NCI-H345 treated with DMSO at 0.1 percent for 48 hours (cell line): ENCODE results near the gene SOWAHC.

Experiments used
- DNase-seq: peaks from one replicate; lab custom pipeline; 2025; ENCODE audit not compliant: unreplicated experiment; lab: John Stamatoyannopoulos, UW

The SOWAHC gene

DNA sequence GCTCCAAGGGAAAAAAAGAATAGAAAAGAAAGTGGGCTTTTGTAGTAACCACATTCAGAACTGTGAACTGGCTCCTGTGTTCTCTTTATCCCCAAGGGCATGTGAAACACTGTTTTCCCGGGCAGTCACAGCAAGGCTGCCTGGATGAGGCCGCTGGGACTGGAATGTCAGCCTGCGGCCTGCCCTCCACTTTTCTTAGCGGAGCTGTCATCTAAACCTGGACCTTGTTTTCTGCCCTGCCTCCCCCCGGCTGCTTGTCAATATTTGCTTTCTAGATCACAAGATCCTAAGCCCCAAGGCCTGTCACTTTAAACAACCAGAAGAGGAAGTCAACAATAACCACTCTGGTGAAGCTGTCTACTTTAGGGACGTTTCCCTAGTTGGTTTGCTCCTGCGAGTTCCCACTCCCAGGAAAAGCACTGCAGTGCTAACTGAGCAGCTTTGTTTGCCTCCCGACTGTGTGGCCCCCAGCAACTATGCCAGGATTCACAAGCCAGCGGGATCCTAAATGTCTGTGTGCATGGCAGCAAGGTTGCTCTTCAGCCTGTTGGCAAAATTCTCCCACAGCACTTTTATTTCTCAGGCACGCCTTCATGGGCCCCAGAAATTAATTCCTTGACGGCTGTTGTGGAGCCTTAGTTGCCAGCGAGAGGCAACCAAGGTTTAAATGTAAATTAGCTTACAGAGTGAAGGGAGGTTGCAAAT, 30.6 kb downstream of the SOWAHC start:
- peak; percentile 74 for DNase-seq

DNA sequence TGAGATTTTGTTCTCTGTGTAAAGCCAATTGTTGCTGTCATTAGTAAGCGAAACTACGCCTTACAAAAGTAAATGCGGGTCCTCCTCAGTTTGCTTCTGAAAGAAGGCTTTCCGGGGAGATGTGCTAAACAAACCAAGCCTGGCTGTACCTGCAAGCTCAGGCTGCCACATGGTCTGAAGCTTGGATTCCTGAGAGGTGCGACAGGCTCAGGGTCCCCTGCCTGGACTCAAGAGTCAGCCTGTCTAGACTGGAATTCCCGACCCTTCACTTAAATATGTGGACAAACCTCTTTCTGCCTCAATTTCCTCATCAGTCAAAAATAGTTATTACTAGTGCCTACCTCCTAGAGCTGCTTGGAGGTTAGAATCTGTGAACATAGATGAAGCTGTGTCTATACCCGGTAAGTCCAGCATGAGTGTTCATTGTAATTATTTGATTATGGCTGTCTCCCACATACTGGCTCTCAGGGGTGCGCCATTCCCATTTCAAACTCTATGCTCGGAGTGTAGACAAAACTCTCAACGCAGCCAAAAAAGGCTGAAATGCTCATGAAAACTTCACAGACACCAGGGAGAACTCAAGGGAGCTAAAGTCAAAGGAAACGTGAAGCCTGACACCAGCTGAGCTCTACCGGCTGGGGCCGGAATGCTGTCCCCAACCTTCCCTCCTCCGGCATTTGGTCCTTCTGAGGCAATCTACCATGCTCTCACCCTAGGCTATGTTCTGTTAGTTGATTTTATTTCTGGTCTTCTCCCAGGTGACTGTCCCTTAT, 31.4 kb downstream of the SOWAHC start:
- DNase-seq: no peak

DNA sequence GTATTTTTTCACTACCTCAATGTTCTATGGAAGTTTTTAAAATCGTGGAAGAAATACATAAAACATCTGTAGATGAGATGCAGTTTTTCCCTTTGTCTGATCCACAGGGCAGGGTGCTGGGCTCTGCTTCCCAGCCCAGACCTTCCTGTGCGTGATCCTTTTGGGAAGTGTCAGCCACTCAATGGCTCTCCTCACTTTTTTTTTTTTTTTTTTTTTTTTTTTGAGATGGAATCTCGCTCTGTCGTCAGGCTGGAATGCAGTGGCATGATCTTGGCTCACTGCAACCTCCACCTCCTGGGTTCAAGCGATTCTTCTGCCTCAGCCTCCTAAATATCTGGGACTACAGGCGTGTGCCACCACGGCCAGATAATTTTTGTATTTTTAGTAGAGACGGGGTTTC, 32.8 kb downstream of the SOWAHC start:
- no peak for DNase-seq

DNA sequence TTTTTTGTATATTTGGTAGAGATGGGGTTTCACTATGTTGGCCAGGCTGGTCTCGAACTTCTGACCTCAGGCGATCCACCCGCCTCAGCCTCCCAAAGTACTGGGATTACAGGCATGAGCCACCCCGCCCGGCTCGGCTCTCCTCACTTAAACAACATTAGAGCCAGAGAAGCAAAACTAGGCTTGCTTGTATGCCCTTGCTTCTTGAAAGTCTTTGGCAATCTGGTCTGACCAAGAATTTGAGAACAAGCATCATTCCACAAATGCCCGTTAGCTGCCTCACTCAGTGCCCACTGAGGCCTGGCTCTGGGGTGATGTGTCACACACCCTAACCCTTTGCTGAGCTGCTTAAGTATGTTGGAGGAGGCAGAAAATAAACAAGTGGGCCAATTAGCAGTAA, 33.5 kb downstream of the SOWAHC start:
- DNase-seq: no peak

DNA sequence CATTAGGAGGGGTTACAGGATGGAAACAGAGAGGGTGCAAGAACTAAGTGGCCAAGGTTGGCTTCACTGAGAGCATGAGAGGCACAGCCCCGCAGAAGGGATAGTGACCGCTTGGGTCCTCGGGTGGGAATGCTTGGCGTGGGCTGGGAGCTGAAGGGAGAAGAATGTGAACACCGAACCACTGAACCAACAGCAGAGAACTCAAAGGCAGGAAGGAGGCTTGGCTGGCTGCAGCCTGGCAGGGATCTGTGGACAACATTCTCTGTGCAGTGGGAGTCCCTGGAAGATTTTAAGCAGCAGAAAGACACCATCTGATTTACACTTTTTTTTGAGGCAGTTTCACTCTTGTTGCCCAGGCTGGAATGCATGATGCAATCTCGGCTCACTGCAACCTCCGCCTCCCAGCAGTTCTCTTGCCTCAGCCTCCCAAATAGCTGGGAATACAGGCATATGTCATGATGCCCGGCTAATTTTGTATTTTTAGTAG, 33.9 kb downstream of the SOWAHC start:
- no peak for DNase-seq

DNA sequence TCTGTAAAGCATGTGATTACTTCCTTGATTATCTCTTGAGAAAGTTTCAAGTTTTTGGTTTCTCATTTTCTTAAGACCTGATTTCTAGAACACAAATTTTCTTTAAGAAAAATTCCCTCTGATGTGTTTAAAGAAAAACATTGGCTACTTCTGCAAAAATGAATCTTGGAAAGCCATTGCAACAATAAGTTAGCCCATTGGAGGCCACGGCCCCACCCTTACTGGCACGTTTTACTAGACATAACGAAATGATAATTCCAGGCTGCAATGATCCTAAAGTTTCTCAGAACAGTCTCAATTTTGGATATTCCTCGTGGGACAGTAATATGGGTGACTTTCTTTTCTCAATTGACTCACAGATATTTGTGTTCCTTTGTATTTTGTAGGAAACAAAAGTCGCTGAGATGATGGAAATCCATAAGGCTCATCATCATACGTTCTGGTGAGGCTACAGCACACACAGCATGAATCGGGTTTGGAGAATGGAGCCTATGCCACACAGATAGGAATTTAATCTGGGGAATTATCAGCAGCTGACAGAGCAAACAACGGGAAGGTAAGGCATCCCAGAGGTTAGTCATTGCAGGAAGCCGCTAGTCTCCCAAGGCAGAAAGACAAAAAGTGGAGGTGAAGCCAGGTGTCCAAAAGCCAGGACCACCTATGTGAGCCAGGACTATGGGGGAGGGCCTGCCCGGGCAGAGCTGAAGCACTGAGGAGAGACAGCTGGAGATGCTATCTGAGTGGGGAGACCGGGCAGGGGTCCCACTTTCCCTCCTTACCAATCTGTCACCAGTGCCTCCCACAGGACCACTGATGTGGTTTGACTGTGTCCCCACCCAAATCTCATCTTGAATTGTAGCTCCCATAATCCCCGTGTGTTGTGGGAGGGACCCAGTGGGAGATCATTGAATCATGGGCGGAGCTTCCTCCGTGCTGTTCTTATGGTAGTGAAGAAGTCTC, 35.9 kb downstream of the SOWAHC start:
- DNase-seq: no peak

DNA sequence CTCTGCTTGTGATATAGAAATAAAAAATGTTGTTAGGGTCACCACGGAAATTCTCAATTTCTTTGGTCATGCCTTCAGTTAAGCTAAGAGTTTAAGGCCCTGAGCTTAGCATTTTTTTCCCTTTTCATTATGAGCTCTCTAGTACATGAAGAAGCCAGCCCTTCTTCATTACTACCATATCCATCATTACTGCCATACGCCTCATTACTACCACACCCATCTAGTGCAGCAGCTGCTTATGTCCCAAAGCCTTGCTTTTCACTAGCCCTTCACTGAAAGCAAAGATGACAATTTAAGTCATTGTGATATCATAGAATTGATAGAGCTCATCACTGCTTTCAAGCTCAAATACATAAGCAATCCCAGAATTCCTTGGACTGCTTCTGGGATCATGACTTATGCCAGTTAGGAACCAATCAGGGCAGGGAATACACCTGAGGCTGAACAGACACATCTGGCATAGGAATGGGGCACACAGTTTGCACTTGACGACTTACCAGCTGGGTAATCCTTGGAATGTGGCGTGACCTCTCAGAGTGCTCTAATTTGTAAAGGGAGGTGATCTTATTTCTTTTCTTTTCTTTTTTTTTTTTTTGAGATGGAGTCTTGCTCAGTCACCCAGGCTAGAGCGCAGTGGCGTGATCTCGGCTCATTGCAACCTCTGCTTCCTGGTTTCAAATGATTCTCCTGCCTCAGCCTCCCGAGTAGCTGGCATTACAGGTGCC, 40.3 kb downstream of the SOWAHC start:
- no peak for DNase-seq

DNA sequence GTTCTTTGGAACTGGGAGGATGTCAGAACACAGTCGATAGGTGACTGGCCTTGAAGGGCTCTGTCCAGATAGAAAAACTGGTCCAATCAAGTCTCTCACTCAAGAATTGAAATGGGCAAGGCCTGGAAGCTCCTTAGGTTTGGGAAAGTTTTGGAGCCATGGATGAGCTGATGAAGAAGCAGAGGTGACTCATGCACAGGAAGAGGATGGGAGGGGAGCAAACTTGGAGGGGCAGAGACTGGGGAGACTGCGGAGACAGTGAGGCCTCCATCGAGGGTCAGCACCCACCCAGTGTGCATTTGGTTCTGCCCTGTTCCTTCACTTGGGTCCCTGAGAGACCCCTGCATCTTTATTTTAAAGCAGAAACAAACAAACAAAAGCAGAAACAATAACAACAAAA, 41.1 kb downstream of the SOWAHC start:
- DNase-seq: no peak

DNA sequence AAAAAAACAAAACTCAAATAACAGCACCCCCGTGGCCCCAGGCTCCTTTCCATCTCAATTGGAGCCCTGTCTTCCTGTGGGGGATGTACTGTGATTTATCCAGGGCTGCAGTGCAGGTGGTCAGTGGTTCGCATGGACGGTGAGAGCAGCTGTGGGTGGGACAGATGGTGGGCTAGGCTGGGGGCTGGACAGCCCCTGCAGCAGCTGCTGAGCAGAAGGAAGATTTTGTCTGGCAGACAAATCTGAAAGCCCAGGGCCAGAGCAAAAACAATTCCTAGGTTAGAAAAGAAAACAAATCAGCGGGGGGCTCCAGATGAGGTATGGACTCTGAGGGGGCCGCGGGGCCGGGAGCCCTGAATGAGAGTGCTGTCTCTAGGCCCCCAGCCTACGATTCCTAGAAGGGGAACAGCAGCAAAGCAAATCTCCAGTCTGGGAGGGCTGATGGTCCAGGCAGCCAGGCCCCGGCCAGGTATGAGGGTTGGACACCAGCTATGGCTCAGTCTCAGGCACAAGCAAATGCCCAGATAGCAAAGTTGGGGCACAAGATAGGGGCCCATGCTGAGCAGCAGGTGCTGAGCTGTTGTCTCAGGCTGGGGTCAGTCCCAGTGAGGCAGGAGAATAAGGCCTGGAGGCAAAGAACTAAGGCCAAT, 45.4 kb downstream of the SOWAHC start:
- DNase-seq: no peak

DNA sequence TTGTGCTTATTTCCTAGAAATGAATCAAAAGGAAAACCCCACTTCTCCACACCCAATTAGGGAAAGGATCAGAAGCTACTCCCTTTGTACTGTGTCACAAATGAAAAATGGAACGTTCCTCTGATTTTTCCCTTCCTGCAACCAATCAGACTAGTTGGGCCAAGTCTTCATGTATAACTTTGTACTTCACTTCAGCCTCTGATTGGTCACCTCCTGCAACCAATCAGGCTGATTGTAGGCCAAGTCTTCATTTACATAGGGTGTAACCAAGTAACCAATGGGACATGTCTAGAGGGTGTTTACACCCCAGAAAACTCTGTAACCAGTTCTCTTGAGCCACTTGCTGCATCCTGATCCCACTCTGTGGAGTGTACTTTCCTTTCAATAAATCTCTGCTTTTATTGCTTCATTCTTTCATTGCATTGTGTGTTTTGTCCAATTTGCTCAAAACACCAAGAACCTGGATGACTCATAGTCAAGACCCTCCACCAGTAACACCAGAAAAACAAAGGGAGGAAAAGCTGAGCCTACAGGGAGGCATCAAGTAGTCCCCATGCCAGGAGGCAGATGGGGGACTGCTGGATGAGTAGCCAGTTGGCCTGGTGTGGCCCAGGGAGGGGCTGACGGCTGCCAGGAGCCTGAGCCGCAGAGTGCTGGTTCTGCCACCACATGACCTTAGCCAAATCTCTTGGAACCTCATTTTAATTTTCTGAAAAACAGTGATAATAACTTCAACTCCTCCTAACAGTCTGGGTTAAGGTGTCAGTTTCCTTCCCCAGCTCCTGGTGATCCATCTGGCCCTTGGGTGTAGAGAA, 46.1 kb downstream of the SOWAHC start:
- no peak for DNase-seq

DNA sequence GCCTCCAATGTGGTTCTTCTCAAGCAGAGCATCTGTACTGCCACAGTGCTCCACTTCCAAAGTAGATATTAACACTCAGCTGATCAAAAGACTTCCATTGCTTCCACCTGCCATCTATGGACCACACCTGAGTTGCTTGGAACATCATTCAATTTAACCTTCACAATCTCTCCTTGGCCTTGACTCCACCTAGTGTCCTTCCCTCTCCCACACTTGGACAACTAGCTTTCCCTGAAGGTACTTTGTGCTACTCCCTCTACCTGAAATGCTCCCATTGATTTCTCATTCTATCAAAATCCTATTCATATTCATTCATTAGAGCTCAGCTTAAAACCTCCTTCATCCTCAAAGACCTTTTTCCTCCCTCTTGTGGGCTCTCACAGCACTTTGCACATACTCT, 48.7 kb downstream of the SOWAHC start:
- no peak for DNase-seq

DNA sequence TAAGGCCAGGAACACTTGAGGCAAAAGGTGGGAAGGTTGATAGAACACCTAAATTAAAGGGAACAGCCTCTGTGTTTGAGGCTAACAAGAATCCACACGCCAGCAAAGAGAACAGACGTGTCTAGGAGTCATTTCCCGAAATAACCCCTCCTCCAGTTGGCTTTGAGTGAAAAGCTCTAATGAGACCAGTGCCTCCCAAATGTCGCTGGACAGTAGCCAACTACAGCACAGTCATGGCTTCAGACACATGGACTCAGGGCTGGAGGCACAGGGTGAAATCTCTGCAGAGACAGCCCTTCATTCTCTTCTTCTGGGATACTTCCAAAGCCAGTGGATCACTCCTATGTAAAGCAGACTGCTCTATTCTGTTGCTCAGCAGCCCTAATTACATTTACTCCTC, 49.6 kb downstream of the SOWAHC start:
- no peak for DNase-seq

DNA sequence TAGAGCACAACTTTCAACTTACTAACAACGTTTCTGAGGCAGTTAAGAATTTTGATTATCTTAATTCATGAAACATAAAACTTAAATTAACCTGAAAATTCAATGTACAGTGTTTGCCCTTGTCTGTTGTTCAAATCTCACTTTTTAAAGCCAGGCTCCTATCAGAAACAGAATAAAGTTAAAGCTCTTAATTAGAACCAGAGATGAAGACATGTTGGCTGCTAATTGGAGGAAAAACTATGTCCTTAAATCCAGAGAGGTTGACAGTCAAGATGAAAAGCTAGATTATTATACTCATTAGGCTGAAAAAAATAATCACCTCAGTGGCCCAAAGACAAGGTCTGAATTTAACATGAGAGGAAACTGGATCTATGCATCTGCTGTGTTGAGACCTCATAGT, 52.3 kb downstream of the SOWAHC start:
- DNase-seq: no peak
